Measurements from ENCODE around the gene RAD51B.

- no peak for TF ChIP-seq CTCF (IDR thresholded peaks at IDR 0.05)
- no peak for TF ChIP-seq POLR2AphosphoS5 (IDR thresholded peaks at IDR 0.05; ENCODE audit: low read depth, low read length)
Observed at GRCh38 chr14:68307790-68308168, 488.2 kb downstream of the RAD51B start.
